IMR-90 (cell line): ENCODE results near the gene RIMBP2. TPM values are rescaled to one million over a fixed set of nuclear protein-coding genes. Genes with fewer than 3 reads are reported as not detected.

Experiments used
- ATAC-seq: fragments of 200-7000 bp; cut with Tn5 transposase; 2 replicates; pipeline ENCODE4 v1.9.1; 2020; ENCODE audit warnings: low read depth, mild to moderate bottlenecking, moderate library complexity
- BruUV-seq: library from RNA; stranded (reverse); fragments of 400-500 nt; replicated peaks from 2 replicates; lab custom pipeline; 2021; lab: Mats Ljungman, UMichigan
- CTCF ChIA-PET: fragments of 300-600 bp; formaldehyde crosslinking; extraction: SDS; loops from one replicate; lab custom pipeline; 2021; ENCODE audit warnings: antibody characterized with exemption; lab: Yijun Ruan, JAX
- POLR2A ChIA-PET: fragments of 300-600 bp; sonication (Branson Sonifier 250); formaldehyde crosslinking; loops from one replicate; lab custom pipeline; 2022; ENCODE audit warnings: antibody characterized with exemption; ENCODE audit not compliant: unreplicated experiment; lab: Charles Lee
- DNase-seq: peaks from one replicate; pipeline ENCODE4 v3.0.0; 2013
- H2AFZ ChIP-seq: replicated peaks from 2 replicates; pipeline ENCODE3; 2013; ENCODE audit warnings: low read length, mild to moderate bottlenecking; ENCODE audit not compliant: poor library complexity
- H2AK5ac ChIP-seq: 2 replicates; pipeline ENCODE4 v1.6.1; 2013; ENCODE audit warnings: low read depth, low read length, inconsistent platforms
- H2AK9ac ChIP-seq: replicated peaks from 2 replicates; pipeline ENCODE3; 2013; ENCODE audit warnings: mild to moderate bottlenecking, low read depth, low read length, moderate library complexity; ENCODE audit not compliant: poor library complexity
- H2BK120ac ChIP-seq: 2 replicates; pipeline ENCODE4 v1.6.1; 2013; ENCODE audit warnings: low read depth, low read length, inconsistent platforms
- H2BK15ac ChIP-seq: 3 replicates; pipeline ENCODE4 v1.6.1; 2013; ENCODE audit warnings: low read depth, low read length, inconsistent platforms
- H2BK20ac ChIP-seq: 2 replicates; pipeline ENCODE4 v1.6.1; 2013; ENCODE audit warnings: low read depth, mild to moderate bottlenecking, inconsistent platforms, low read length, moderate library complexity
- H2BK5ac ChIP-seq: 2 replicates; pipeline ENCODE4 v1.6.1; 2013; ENCODE audit warnings: mild to moderate bottlenecking, low read depth, low read length, inconsistent platforms; ENCODE audit not compliant: poor library complexity, severe bottlenecking
- H3K14ac ChIP-seq: replicated peaks from 2 replicates; pipeline ENCODE4 v1.6.1; 2013; ENCODE audit warnings: low read depth, low read length, inconsistent platforms
- H3K18ac ChIP-seq: 2 replicates; pipeline ENCODE4 v1.6.1; 2013; ENCODE audit warnings: low read depth, low read length, control low read depth
- H3K23ac ChIP-seq: 2 replicates; pipeline ENCODE4 v1.6.1; 2013; ENCODE audit warnings: low read depth, low read length, inconsistent platforms
- H3K27ac ChIP-seq: 2 replicates; pipeline ENCODE4 v1.5.1; 2013; ENCODE audit warnings: mild to moderate bottlenecking, control low read depth, low read length; ENCODE audit not compliant: insufficient read depth
- H3K27me3 ChIP-seq: 2 replicates; pipeline ENCODE4 v1.6.1; 2013; ENCODE audit warnings: low read length; ENCODE audit not compliant: control insufficient read depth, insufficient read depth
- H3K36me3 ChIP-seq: 2 replicates; pipeline ENCODE4 v1.6.1; 2013; ENCODE audit warnings: low read length, mixed read lengths; ENCODE audit not compliant: control insufficient read depth, insufficient read depth
- H3K4ac ChIP-seq: 2 replicates; pipeline ENCODE4 v1.6.1; 2013; ENCODE audit warnings: low read depth, low read length, inconsistent platforms
- H3K4me1 ChIP-seq: 2 replicates; pipeline ENCODE4 v1.6.1; 2013; ENCODE audit warnings: low read length, mixed read lengths; ENCODE audit not compliant: control insufficient read depth, insufficient read depth
- H3K4me2 ChIP-seq: 2 replicates; pipeline ENCODE4 v1.6.1; 2013; ENCODE audit warnings: low read depth, mild to moderate bottlenecking, control low read depth, low read length, moderate library complexity
- H3K4me3 ChIP-seq: 2 replicates; pipeline ENCODE4 v1.5.1; 2013; ENCODE audit warnings: low read depth, mild to moderate bottlenecking, control low read depth, low read length, moderate library complexity; ENCODE audit not compliant: insufficient read depth
- H3K56ac ChIP-seq: 2 replicates; pipeline ENCODE4 v1.6.1; 2013; ENCODE audit warnings: low read length, inconsistent platforms; ENCODE audit not compliant: insufficient read depth; ENCODE audit errors: extremely low read depth
- H3K79me1 ChIP-seq, 2 experiments: 2 replicates each; pipeline ENCODE4 v1.6.1; 2013; ENCODE audit warnings: low read length in 2 of 2, inconsistent platforms in 1 of 2, low read depth in 1 of 2
- H3K9ac ChIP-seq: 2 replicates; pipeline ENCODE4 v1.6.1; 2013; ENCODE audit warnings: low read depth, low read length, control low read depth
- H3K9me1 ChIP-seq: 2 replicates; pipeline ENCODE4 v1.6.1; 2013; ENCODE audit warnings: low read length, inconsistent platforms; ENCODE audit not compliant: insufficient read depth
- H3K9me3 ChIP-seq: 2 replicates; pipeline ENCODE4 v1.6.1; 2013; ENCODE audit warnings: low read length; ENCODE audit not compliant: control insufficient read depth, insufficient read depth
- H4K20me1 ChIP-seq: 2 replicates; pipeline ENCODE4 v1.6.1; 2013; ENCODE audit warnings: low read length, inconsistent platforms; ENCODE audit not compliant: insufficient read depth
- H4K5ac ChIP-seq: 2 replicates; pipeline ENCODE4 v1.6.1; 2013; ENCODE audit warnings: mild to moderate bottlenecking, low read depth, low read length, control low read depth
- H4K8ac ChIP-seq, 2 experiments: 2 replicates each; pipeline ENCODE4 v1.6.1; 2013; ENCODE audit warnings: low read depth in 2 of 2, low read length in 2 of 2, control low read depth in 1 of 2, inconsistent platforms in 1 of 2
- H4K91ac ChIP-seq: 2 replicates; pipeline ENCODE4 v1.6.1; 2013; ENCODE audit warnings: low read depth, low read length, inconsistent platforms; ENCODE audit not compliant: insufficient read depth
- CHD1 ChIP-seq: IDR thresholded peaks from 2 replicates; pipeline ENCODE4 v1.6.1; 2012; ENCODE audit warnings: low read depth, low read length, improper control_type of control experiment
- MAZ ChIP-seq: IDR thresholded peaks from 2 replicates; pipeline ENCODE4 v1.6.1; 2012; ENCODE audit warnings: low read depth, mild to moderate bottlenecking, low read length, improper control_type of control experiment, moderate library complexity, borderline replicate concordance
- MXI1 ChIP-seq: IDR thresholded peaks from 2 replicates; pipeline ENCODE4 v1.6.1; 2012; ENCODE audit warnings: low read depth, mild to moderate bottlenecking, low read length, moderate library complexity, borderline replicate concordance
- NFE2L2 ChIP-seq: fragments of 150-350 bp; IDR thresholded peaks from 2 replicates; pipeline ENCODE4 v1.6.1; 2016; ENCODE audit warnings: low read depth, mild to moderate bottlenecking, low read length
- RCOR1 ChIP-seq: IDR thresholded peaks from 2 replicates; pipeline ENCODE4 v1.6.1; 2012; ENCODE audit warnings: mild to moderate bottlenecking, low read length, improper control_type of control experiment; ENCODE audit not compliant: insufficient replicate concordance
- WGBS, 2 experiments: methylation state at CpG; one replicate each; pipeline versions ENCODE4 v1.1.5 to v1.1.7; 2013; ENCODE audit warnings: missing lambda C conversion rate in 2 of 2; ENCODE audit not compliant: insufficient read length in 1 of 2; ENCODE audit errors: extremely low coverage in 2 of 2; 5-methylcytosine and 5-hydroxymethylcytosine counted together
- dilution Hi-C: fragments of 300-500 bp; cut with HindIII; formaldehyde crosslinking; loops from one replicate; pipeline ENCODE4 v1.14.3; 2018; ENCODE audit warnings: low sequenced_read_pairs; ENCODE audit not compliant: unreplicated experiment
- in situ Hi-C: fragments of 300-500 bp; cut with MboI; formaldehyde crosslinking; loops from 3 replicates; pipeline ENCODE4 v1.14.3; 2019; ENCODE audit warnings: low sequenced_read_pairs, inconsistent platforms, mixed read lengths
- intact Hi-C: fragments of 100-400 bp; cut with micrococcal nuclease; formaldehyde crosslinking; loops from 2 replicates; pipeline ENCODE4 v1.10.0; 2022
- polyA plus RNA-seq, 3 experiments: library from polyadenylated mRNA; depleted of rRNA; stranded (reverse); fragments of >200 nt; gene quantifications; 2 replicates each; pipeline ENCODE4 v1.2.3, GENCODE V29; 2012; ENCODE audit warnings: low replicate concordance in 1 of 3
- total RNA-seq: library from RNA; depleted of rRNA; stranded (reverse); fragments of >200 nt; gene quantifications from 2 replicates; pipeline ENCODE4 v1.2.3, GENCODE V29; 2012
- TF ChIP-seq, protein P1 (sequence below): fragments of 150-350 bp; IDR thresholded peaks from 2 replicates; pipeline ENCODE4 v1.6.1; 2017; ENCODE audit warnings: mild to moderate bottlenecking, antibody characterized with exemption, low read length, low read depth

RIMBP2 gene
- total and polyA plus RNA-seq, 2 of the 4 experiments (the other 2 are of a cell fraction), result not detected

DNA sequence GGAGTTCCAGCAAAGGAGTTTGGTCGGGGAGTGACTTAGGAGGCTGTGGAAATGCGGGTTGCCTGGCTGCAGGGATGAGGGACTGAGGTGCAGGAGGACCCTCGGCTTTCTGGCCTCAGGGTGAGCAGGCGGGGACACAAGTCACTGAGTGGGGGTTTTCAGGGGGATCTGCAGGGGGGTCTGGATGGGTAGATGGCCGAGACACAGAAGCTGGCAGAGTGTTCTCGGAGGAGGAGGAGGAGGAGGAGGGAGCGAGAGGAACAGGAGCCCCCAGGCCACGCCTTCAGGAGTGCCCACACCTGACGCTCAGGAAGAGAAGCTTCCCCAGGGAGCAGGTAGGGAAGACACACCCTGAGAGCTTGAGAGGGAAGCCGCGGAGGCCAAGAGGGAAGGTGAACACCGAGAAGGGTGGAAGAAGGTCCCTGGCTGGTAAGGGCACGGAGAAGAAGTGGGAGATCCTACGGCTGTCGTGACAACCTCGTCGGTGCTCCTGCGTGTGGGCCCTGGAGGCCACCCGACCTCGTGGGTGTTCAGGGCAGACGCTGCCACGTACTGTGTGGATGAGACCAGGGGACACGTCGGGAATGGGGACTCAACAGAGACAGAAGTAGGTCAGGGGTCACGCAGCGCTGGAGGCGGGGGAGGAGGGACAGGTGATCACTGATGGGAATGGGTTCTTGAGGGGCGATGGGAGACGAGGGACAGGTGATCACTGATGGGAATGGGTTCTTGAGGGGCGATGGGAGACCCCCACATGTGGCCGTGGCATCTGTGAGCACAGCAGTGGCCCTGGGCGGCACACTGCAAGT, 269.0 kb downstream of the RIMBP2 start:
- Histone ChIP-seq H3K79me1 (no peaks in the 10 kb centered on the region), H3K9me1 (no peaks in the 10 kb centered on the region), H3K27ac (no peak overlapping the region), H3K9me3 (peaks cover 56% of the 10 kb centered on the region), H3K18ac (no peak overlapping the region), H3K4me2 (no peak overlapping the region), H2BK15ac (no peak overlapping the region), H3K4me3 (no peak overlapping the region), H2AFZ (no peak overlapping the region), H3K14ac (no peak overlapping the region), H3K23ac (no peak overlapping the region), H3K36me3 (no peaks in the 10 kb centered on the region), H4K5ac (no peak overlapping the region), H2BK120ac (no peak overlapping the region), H4K8ac (no peak overlapping the region), H2AK9ac (no peak overlapping the region), H3K56ac (no peak overlapping the region), H3K27me3 (no peaks in the 10 kb centered on the region), H2BK5ac (no peak overlapping the region), H4K91ac (no peak overlapping the region), H3K4me1 (no peaks in the 10 kb centered on the region), H3K4ac (no peak overlapping the region), H2BK20ac (no peak overlapping the region), H2AK5ac (no peak overlapping the region), H4K20me1 (no peaks in the 10 kb centered on the region), H3K9ac (no peak overlapping the region)
- intact Hi-C loops (no loop called here), dilution Hi-C loops (no loop called here), in situ Hi-C loops (no loop called here)
- ATAC-seq (no peak), DNase-seq (no peak)
- CTCF ChIA-PET, result no interaction called here
- no peak for TF ChIP-seq NFE2L2
- TF ChIP-seq, protein P1, sequence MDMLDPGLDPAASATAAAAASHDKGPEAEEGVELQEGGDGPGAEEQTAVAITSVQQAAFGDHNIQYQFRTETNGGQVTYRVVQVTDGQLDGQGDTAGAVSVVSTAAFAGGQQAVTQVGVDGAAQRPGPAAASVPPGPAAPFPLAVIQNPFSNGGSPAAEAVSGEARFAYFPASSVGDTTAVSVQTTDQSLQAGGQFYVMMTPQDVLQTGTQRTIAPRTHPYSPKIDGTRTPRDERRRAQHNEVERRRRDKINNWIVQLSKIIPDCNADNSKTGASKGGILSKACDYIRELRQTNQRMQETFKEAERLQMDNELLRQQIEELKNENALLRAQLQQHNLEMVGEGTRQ, result no peak
- no peak for TF ChIP-seq MXI1
- TF ChIP-seq MAZ, result no peak
- no peak for TF ChIP-seq CHD1
- TF ChIP-seq RCOR1, result no peak
- POLR2A ChIA-PET, result interaction anchor here (0.5 kb wide), 1 partner anchor 1571 kb away, joined by 3 read pairs; no protein-coding TSS in a partner anchor
- 82% methylated on average over 16 of the region's 32 CpGs; no CpG with 5 or more reads in 1 of the 2 experiments for WGBS, 2 experiments
- BruUV-seq, result no TSS peak
